IMR-90 (cell line): Measurements from ENCODE around the gene NYAP1. TPM values are rescaled to one million over a fixed set of nuclear protein-coding genes. Genes with fewer than 3 reads are reported as not detected.
A peak's percentile ranks its signal among the peaks of the same experiment; 100 is the strongest.

Experiments
- ATAC-seq: fragments of 200-7000 bp; cut with Tn5 transposase; 2 replicates; pipeline ENCODE4 v1.9.1; 2020; ENCODE audit warnings: low read depth, mild to moderate bottlenecking, moderate library complexity
- BruUV-seq: library from RNA; stranded (reverse); fragments of 400-500 nt; replicated peaks from 2 replicates; lab custom pipeline; 2021; lab: Mats Ljungman, UMichigan
- CTCF ChIA-PET: fragments of 300-600 bp; formaldehyde crosslinking; extraction: SDS; loops from one replicate; lab custom pipeline; 2021; ENCODE audit warnings: antibody characterized with exemption; lab: Yijun Ruan, JAX
- POLR2A ChIA-PET: fragments of 300-600 bp; sonication (Branson Sonifier 250); formaldehyde crosslinking; loops from one replicate; lab custom pipeline; 2022; ENCODE audit warnings: antibody characterized with exemption; ENCODE audit not compliant: unreplicated experiment; lab: Charles Lee
- DNase-seq: peaks from one replicate; pipeline ENCODE4 v3.0.0; 2013
- H2AFZ ChIP-seq: replicated peaks from 2 replicates; pipeline ENCODE3; 2013; ENCODE audit warnings: low read length, mild to moderate bottlenecking; ENCODE audit not compliant: poor library complexity
- H2AK5ac ChIP-seq: 2 replicates; pipeline ENCODE4 v1.6.1; 2013; ENCODE audit warnings: low read depth, low read length, inconsistent platforms
- H2AK9ac ChIP-seq: replicated peaks from 2 replicates; pipeline ENCODE3; 2013; ENCODE audit warnings: mild to moderate bottlenecking, low read depth, low read length, moderate library complexity; ENCODE audit not compliant: poor library complexity
- H2BK120ac ChIP-seq: 2 replicates; pipeline ENCODE4 v1.6.1; 2013; ENCODE audit warnings: low read depth, low read length, inconsistent platforms
- H2BK15ac ChIP-seq: 3 replicates; pipeline ENCODE4 v1.6.1; 2013; ENCODE audit warnings: low read depth, low read length, inconsistent platforms
- H2BK20ac ChIP-seq: 2 replicates; pipeline ENCODE4 v1.6.1; 2013; ENCODE audit warnings: low read depth, mild to moderate bottlenecking, inconsistent platforms, low read length, moderate library complexity
- H2BK5ac ChIP-seq: 2 replicates; pipeline ENCODE4 v1.6.1; 2013; ENCODE audit warnings: mild to moderate bottlenecking, low read depth, low read length, inconsistent platforms; ENCODE audit not compliant: poor library complexity, severe bottlenecking
- H3K14ac ChIP-seq: replicated peaks from 2 replicates; pipeline ENCODE4 v1.6.1; 2013; ENCODE audit warnings: low read depth, low read length, inconsistent platforms
- H3K18ac ChIP-seq: 2 replicates; pipeline ENCODE4 v1.6.1; 2013; ENCODE audit warnings: low read depth, low read length, control low read depth
- H3K23ac ChIP-seq: 2 replicates; pipeline ENCODE4 v1.6.1; 2013; ENCODE audit warnings: low read depth, low read length, inconsistent platforms
- H3K27ac ChIP-seq: 2 replicates; pipeline ENCODE4 v1.5.1; 2013; ENCODE audit warnings: mild to moderate bottlenecking, control low read depth, low read length; ENCODE audit not compliant: insufficient read depth
- H3K27me3 ChIP-seq: 2 replicates; pipeline ENCODE4 v1.6.1; 2013; ENCODE audit warnings: low read length; ENCODE audit not compliant: control insufficient read depth, insufficient read depth
- H3K36me3 ChIP-seq: 2 replicates; pipeline ENCODE4 v1.6.1; 2013; ENCODE audit warnings: low read length, mixed read lengths; ENCODE audit not compliant: control insufficient read depth, insufficient read depth
- H3K4ac ChIP-seq: 2 replicates; pipeline ENCODE4 v1.6.1; 2013; ENCODE audit warnings: low read depth, low read length, inconsistent platforms
- H3K4me1 ChIP-seq: 2 replicates; pipeline ENCODE4 v1.6.1; 2013; ENCODE audit warnings: low read length, mixed read lengths; ENCODE audit not compliant: control insufficient read depth, insufficient read depth
- H3K4me2 ChIP-seq: 2 replicates; pipeline ENCODE4 v1.6.1; 2013; ENCODE audit warnings: low read depth, mild to moderate bottlenecking, control low read depth, low read length, moderate library complexity
- H3K4me3 ChIP-seq: 2 replicates; pipeline ENCODE4 v1.5.1; 2013; ENCODE audit warnings: low read depth, mild to moderate bottlenecking, control low read depth, low read length, moderate library complexity; ENCODE audit not compliant: insufficient read depth
- H3K56ac ChIP-seq: 2 replicates; pipeline ENCODE4 v1.6.1; 2013; ENCODE audit warnings: low read length, inconsistent platforms; ENCODE audit not compliant: insufficient read depth; ENCODE audit errors: extremely low read depth
- H3K79me1 ChIP-seq, 2 experiments: 2 replicates each; pipeline ENCODE4 v1.6.1; 2013; ENCODE audit warnings: low read length in 2 of 2, inconsistent platforms in 1 of 2, low read depth in 1 of 2
- H3K9ac ChIP-seq: 2 replicates; pipeline ENCODE4 v1.6.1; 2013; ENCODE audit warnings: low read depth, low read length, control low read depth
- H3K9me1 ChIP-seq: 2 replicates; pipeline ENCODE4 v1.6.1; 2013; ENCODE audit warnings: low read length, inconsistent platforms; ENCODE audit not compliant: insufficient read depth
- H3K9me3 ChIP-seq: 2 replicates; pipeline ENCODE4 v1.6.1; 2013; ENCODE audit warnings: low read length; ENCODE audit not compliant: control insufficient read depth, insufficient read depth
- H4K20me1 ChIP-seq: 2 replicates; pipeline ENCODE4 v1.6.1; 2013; ENCODE audit warnings: low read length, inconsistent platforms; ENCODE audit not compliant: insufficient read depth
- H4K5ac ChIP-seq: 2 replicates; pipeline ENCODE4 v1.6.1; 2013; ENCODE audit warnings: mild to moderate bottlenecking, low read depth, low read length, control low read depth
- H4K8ac ChIP-seq, 2 experiments: 2 replicates each; pipeline ENCODE4 v1.6.1; 2013; ENCODE audit warnings: low read depth in 2 of 2, low read length in 2 of 2, control low read depth in 1 of 2, inconsistent platforms in 1 of 2
- H4K91ac ChIP-seq: 2 replicates; pipeline ENCODE4 v1.6.1; 2013; ENCODE audit warnings: low read depth, low read length, inconsistent platforms; ENCODE audit not compliant: insufficient read depth
- BHLHE40 ChIP-seq: fragments of 150-350 bp; IDR thresholded peaks from 2 replicates; pipeline ENCODE4 v1.6.1; 2016; ENCODE audit warnings: mild to moderate bottlenecking, low read depth, low read length
- CEBPB ChIP-seq: IDR thresholded peaks from 2 replicates; pipeline ENCODE4 v1.6.1; 2012; ENCODE audit warnings: low read depth, low read length, improper control_type of control experiment
- CHD1 ChIP-seq: IDR thresholded peaks from 2 replicates; pipeline ENCODE4 v1.6.1; 2012; ENCODE audit warnings: low read depth, low read length, improper control_type of control experiment
- CTCF ChIP-seq: conservative IDR thresholded peaks from 2 replicates; pipeline ENCODE4 v1.5.1; 2012; ENCODE audit warnings: mild to moderate bottlenecking, low read depth, low read length, improper control_type of control experiment
- ELK1 ChIP-seq: fragments of 150-350 bp; IDR thresholded peaks from 2 replicates; pipeline ENCODE4 v1.6.1; 2016; ENCODE audit warnings: low read depth, mild to moderate bottlenecking, low read length, moderate library complexity, borderline replicate concordance
- FOS ChIP-seq: fragments of 150-350 bp; IDR thresholded peaks from 2 replicates; pipeline ENCODE4 v1.6.1; 2016; ENCODE audit warnings: low read depth, low read length
- MAFK ChIP-seq: IDR thresholded peaks from 2 replicates; pipeline ENCODE4 v1.6.1; 2012; ENCODE audit warnings: low read depth, low read length, improper control_type of control experiment
- MAZ ChIP-seq: IDR thresholded peaks from 2 replicates; pipeline ENCODE4 v1.6.1; 2012; ENCODE audit warnings: low read depth, mild to moderate bottlenecking, low read length, improper control_type of control experiment, moderate library complexity, borderline replicate concordance
- MXI1 ChIP-seq: IDR thresholded peaks from 2 replicates; pipeline ENCODE4 v1.6.1; 2012; ENCODE audit warnings: low read depth, mild to moderate bottlenecking, low read length, moderate library complexity, borderline replicate concordance
- NFE2L2 ChIP-seq: fragments of 150-350 bp; IDR thresholded peaks from 2 replicates; pipeline ENCODE4 v1.6.1; 2016; ENCODE audit warnings: low read depth, mild to moderate bottlenecking, low read length
- POLR2A ChIP-seq: IDR thresholded peaks from 2 replicates; pipeline ENCODE4 v1.6.1; 2012; ENCODE audit warnings: mild to moderate bottlenecking, low read depth, low read length
- RAD21 ChIP-seq: IDR thresholded peaks from 2 replicates; pipeline ENCODE4 v1.6.1; 2012; ENCODE audit warnings: low read length, improper control_type of control experiment
- RCOR1 ChIP-seq: IDR thresholded peaks from 2 replicates; pipeline ENCODE4 v1.6.1; 2012; ENCODE audit warnings: mild to moderate bottlenecking, low read length, improper control_type of control experiment; ENCODE audit not compliant: insufficient replicate concordance
- RFX5 ChIP-seq: IDR thresholded peaks from 2 replicates; pipeline ENCODE4 v1.8.0; 2012; ENCODE audit warnings: low read depth, mild to moderate bottlenecking, low read length, moderate library complexity
- SMC3 ChIP-seq: fragments of 150-350 bp; IDR thresholded peaks from 2 replicates; pipeline ENCODE4 v1.6.1; 2016; ENCODE audit warnings: low read depth, mild to moderate bottlenecking, antibody characterized with exemption, low read length, moderate library complexity
- USF2 ChIP-seq: fragments of 150-350 bp; IDR thresholded peaks from 2 replicates; pipeline ENCODE4 v1.6.1; 2017; ENCODE audit warnings: mild to moderate bottlenecking, antibody characterized with exemption, low read length, low read depth
- WGBS, 2 experiments: methylation state at CpG; one replicate each; pipeline versions ENCODE4 v1.1.5 to v1.1.7; 2013; ENCODE audit warnings: missing lambda C conversion rate in 2 of 2; ENCODE audit not compliant: insufficient read length in 1 of 2; ENCODE audit errors: extremely low coverage in 2 of 2; 5-methylcytosine and 5-hydroxymethylcytosine counted together
- dilution Hi-C: fragments of 300-500 bp; cut with HindIII; formaldehyde crosslinking; loops from one replicate; pipeline ENCODE4 v1.14.3; 2018; ENCODE audit warnings: low sequenced_read_pairs; ENCODE audit not compliant: unreplicated experiment
- in situ Hi-C: fragments of 300-500 bp; cut with MboI; formaldehyde crosslinking; loops from 3 replicates; pipeline ENCODE4 v1.14.3; 2019; ENCODE audit warnings: low sequenced_read_pairs, inconsistent platforms, mixed read lengths
- intact Hi-C: fragments of 100-400 bp; cut with micrococcal nuclease; formaldehyde crosslinking; loops from 2 replicates; pipeline ENCODE4 v1.10.0; 2022
- polyA plus RNA-seq, 3 experiments: library from polyadenylated mRNA; depleted of rRNA; stranded (reverse); fragments of >200 nt; gene quantifications; 2 replicates each; pipeline ENCODE4 v1.2.3, GENCODE V29; 2012; ENCODE audit warnings: low replicate concordance in 1 of 3
- total RNA-seq: library from RNA; depleted of rRNA; stranded (reverse); fragments of >200 nt; gene quantifications from 2 replicates; pipeline ENCODE4 v1.2.3, GENCODE V29; 2012

Gene NYAP1
- total and polyA plus RNA-seq, 2 of the 4 experiments (the other 2 are of a cell fraction), result 0.18 to 1.3 TPM

GRCh38 chr7:100544386-100544785 is 60.7 kb downstream of the NYAP1 start:
- dilution Hi-C loops (no loop called here), intact Hi-C loops (no loop called here), in situ Hi-C loops (loop anchor here (5.0 kb wide), 1 partner anchor 62 kb away; the partner anchor contains the start of gene NYAP1)
- no peak overlapping the region for H2BK5ac ChIP-seq
- H3K27ac ChIP-seq, result no peak overlapping the region
- H3K36me3 ChIP-seq, result no peaks in the 10 kb centered on the region
- 0 out of 3 replicates have a peak overlapping the region, but pooled peaks have one; percentile 63 for H2BK15ac ChIP-seq
- H3K4me3 ChIP-seq, result no peak overlapping the region
- H4K91ac ChIP-seq, result peak overlapping the region; percentile 43; the same call in 1 of the 2 replicates
- H3K27me3 ChIP-seq, result no peaks in the 10 kb centered on the region
- TF ChIP-seq CTCF (no peak), RCOR1 (no peak), MAZ (no peak), SMC3 (no peak), USF2 (no peak), FOS (no peak), BHLHE40 (no peak), MXI1 (no peak), RAD21 (no peak), ELK1 (no peak), CHD1 (no peak), NFE2L2 (no peak), MAFK (no peak), RFX5 (no peak), POLR2A (no peak), CEBPB (no peak)
- no peak overlapping the region for H3K18ac ChIP-seq
- BruUV-seq, result no TSS peak
- H4K5ac ChIP-seq, result no peak overlapping the region
- no peak overlapping the region for H3K14ac ChIP-seq
- H2BK20ac ChIP-seq, result no peak overlapping the region; the same call in 1 of the 2 replicates
- H3K4me2 ChIP-seq, result no peak overlapping the region
- peaks cover 31% of the 10 kb centered on the region for H3K4me1 ChIP-seq
- no peak overlapping the region for H4K8ac ChIP-seq
- POLR2A ChIA-PET, result no interaction called here
- no CpG with 5 or more reads among the region's 5 CpGs for WGBS, 2 experiments
- ATAC-seq (no peak), DNase-seq (no peak)
- no peaks in the 10 kb centered on the region for H4K20me1 ChIP-seq
- H3K9me1 ChIP-seq, result peaks cover 27% of the 10 kb centered on the region
- H2AFZ ChIP-seq, result no peak overlapping the region
- no peak overlapping the region for H2BK120ac ChIP-seq
- no peak overlapping the region for H3K23ac ChIP-seq
- H3K9me3 ChIP-seq, result no peaks in the 10 kb centered on the region
- peak overlapping the region; percentile 71; the same call in 1 of the 2 replicates for H3K4ac ChIP-seq
- no peak overlapping the region; the same call in 1 of the 2 replicates for H2AK5ac ChIP-seq
- H3K79me1 ChIP-seq, result peaks cover 27 to 51% of the 10 kb centered on the region in 2 experiments
- no peak overlapping the region for H3K9ac ChIP-seq
- no peak overlapping the region for H2AK9ac ChIP-seq
- CTCF ChIA-PET, result interaction anchor here (0.7 kb wide), 1 partner anchor 28 kb away, joined by 3 read pairs; no protein-coding TSS in a partner anchor
- no peak overlapping the region for H3K56ac ChIP-seq
